GM12875 (cell line): ENCODE measurements around the gene RBM12.

ENCODE experiments used
- H3K4me3 ChIP-seq: one replicate; pipeline ENCODE4 v1.5.1; 2011; ENCODE audit warnings: low read depth, low read length, control low read depth
- TF ChIP-seq, protein P1 (sequence below): IDR thresholded peaks from 2 replicates; pipeline ENCODE4 v1.5.1; 2011; ENCODE audit warnings: low read depth, mild to moderate bottlenecking, control low read depth, inconsistent platforms, low read length, moderate library complexity, borderline replicate concordance; ENCODE audit not compliant: insufficient read depth

RBM12 gene

DNA sequence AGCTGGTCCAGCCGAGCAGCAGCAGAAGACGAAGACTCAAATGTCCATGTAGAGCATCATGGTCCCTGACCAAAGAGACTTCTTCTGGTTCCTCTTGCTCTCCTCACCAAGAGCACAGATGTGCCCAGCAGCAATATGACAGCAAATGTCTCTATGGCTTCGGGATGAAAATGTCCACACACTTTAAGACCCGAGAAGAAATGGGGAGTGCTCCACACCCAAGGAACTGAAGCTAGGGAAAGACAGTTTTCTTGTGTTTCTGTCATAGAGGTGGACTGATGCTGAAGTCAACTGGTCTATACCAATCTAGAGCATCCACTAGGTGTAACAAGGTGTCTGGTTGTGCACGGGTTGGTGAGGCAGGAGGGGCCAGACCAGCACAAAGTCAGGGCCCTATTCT, 4.5 kb upstream of the RBM12 start:
- TF ChIP-seq, protein P1, sequence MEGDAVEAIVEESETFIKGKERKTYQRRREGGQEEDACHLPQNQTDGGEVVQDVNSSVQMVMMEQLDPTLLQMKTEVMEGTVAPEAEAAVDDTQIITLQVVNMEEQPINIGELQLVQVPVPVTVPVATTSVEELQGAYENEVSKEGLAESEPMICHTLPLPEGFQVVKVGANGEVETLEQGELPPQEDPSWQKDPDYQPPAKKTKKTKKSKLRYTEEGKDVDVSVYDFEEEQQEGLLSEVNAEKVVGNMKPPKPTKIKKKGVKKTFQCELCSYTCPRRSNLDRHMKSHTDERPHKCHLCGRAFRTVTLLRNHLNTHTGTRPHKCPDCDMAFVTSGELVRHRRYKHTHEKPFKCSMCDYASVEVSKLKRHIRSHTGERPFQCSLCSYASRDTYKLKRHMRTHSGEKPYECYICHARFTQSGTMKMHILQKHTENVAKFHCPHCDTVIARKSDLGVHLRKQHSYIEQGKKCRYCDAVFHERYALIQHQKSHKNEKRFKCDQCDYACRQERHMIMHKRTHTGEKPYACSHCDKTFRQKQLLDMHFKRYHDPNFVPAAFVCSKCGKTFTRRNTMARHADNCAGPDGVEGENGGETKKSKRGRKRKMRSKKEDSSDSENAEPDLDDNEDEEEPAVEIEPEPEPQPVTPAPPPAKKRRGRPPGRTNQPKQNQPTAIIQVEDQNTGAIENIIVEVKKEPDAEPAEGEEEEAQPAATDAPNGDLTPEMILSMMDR = no peak

GRCh38 chr20:35665949-35666288, 1.2 kb upstream of the RBM12 start:
- H3K4me3 ChIP-seq = no peak overlapping the region
- TF ChIP-seq, protein P1 = no peak

More for the DNA sequence above, 4.5 kb upstream of the RBM12 start:
- no peak overlapping the region for H3K4me3 ChIP-seq

- TF ChIP-seq, protein P1 = no peak
Measured at GRCh38 chr20:35663516-35664465, 909 bp downstream of the RBM12 start.

DNA sequence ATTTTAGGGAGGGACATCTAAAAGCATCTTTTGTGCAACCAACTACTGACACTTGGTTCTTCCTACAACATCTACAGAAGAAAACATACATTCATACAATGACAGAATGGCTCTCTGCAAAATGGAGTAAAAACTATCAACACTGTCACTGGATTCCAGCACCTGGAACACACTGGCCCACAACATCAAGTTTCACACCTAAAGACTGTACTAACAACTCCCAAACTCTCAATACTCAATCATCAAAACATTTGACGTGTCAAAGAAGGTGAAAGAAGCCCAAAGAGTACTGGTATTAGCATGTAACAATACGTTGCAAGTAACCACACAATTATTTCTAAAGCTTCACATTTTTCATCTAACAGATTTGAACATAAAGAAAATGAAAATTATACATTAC, 2.1 kb downstream of the RBM12 start:
- TF ChIP-seq, protein P1 = no peak
- H3K4me3 ChIP-seq = no peak overlapping the region

More at GRCh38 chr20:35663516-35664465, 909 bp downstream of the RBM12 start:
- H3K4me3 ChIP-seq = peak overlapping the region; percentile 73

- H3K4me3 ChIP-seq = no peak overlapping the region
Measured at GRCh38 chr20:35661908-35662307, 2.8 kb downstream of the RBM12 start.

DNA sequence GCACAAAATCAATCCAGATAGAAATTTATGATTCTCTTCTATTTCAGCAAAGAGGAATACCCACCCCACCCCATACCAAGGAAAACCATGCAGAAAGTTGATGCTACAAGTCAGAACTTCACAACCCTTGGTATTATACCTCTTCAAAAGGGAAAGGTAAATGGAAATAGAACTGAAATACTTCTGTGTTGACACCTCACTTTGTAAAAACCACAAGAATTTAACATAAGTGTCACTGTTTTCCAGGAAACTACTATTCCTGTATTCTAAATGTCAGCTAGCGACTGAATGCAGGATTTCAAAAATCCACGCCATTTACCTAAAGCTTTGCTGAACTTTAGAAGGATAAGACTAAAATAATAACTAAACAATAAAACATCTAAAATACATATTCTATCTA, 3.6 kb downstream of the RBM12 start:
- H3K4me3 ChIP-seq = no peak overlapping the region
- TF ChIP-seq, protein P1 = no peak

More at GRCh38 chr20:35661908-35662307, 2.8 kb downstream of the RBM12 start:
- TF ChIP-seq, protein P1 = no peak

GRCh38 chr20:35660122-35660937, 4.4 kb downstream of the RBM12 start:
- TF ChIP-seq, protein P1 = no peak
- H3K4me3 ChIP-seq = no peak overlapping the region
